OCI-LY1 (cell line): Measurements from ENCODE around the gene SLC1A3.

Experiments
- CTCF ChIP-seq: fragments of 200-600 bp; sonication (generic), shearing (Covaris generic); IDR thresholded peaks from 2 replicates; pipeline ENCODE4 v1.5.1; 2017; ENCODE audit warnings: mild to moderate bottlenecking, antibody characterized with exemption, low read length, moderate library complexity, mixed read lengths
- EZH2 ChIP-seq: fragments of 200-600 bp; sonication (generic), shearing (Covaris generic); IDR thresholded peaks from 2 replicates; pipeline ENCODE4 v1.8.0; 2017; ENCODE audit warnings: borderline replicate concordance, mixed run types, mild to moderate bottlenecking, antibody characterized with exemption, low read length, moderate library complexity, mixed read lengths

GRCh38 chr5:36576721-36577120, 29.7 kb upstream of the SLC1A3 start:
- TF ChIP-seq CTCF, result no peak
- TF ChIP-seq EZH2, result no peak
